ENCODE results near the gene PRR5L.

Gene PRR5L

GRCh38 chr11:36443661-36444060 is 147.6 kb downstream of the PRR5L start:
- Histone ChIP-seq H3K27ac (ENCODE audit: low read depth, low read length) (no peak overlapping the region), H3K4me3 (ENCODE audit: low read depth in 1 of 2, low read length in 2 of 2) (no peak overlapping the region), H3K36me3 (ENCODE audit: control insufficient read depth in 1 of 2, insufficient read depth in 2 of 2, low read length in 2 of 2) (peaks cover 14 to 16% of the 10 kb centered on the region in 2 donors)

GRCh38 chr11:36446135-36446534 is 150.0 kb downstream of the PRR5L start:
- Histone ChIP-seq H3K9ac (ENCODE audit: low read depth in 1 of 2, low read length in 2 of 2) (no peak overlapping the region), H3K27ac (ENCODE audit: low read depth, low read length) (no peak overlapping the region), H3K9me3 (ENCODE audit: control insufficient read depth in 1 of 2, low read length in 2 of 2) (no peaks in the 10 kb centered on the region), H3K4me3 (ENCODE audit: low read depth in 1 of 2, low read length in 2 of 2) (no peak overlapping the region), H3K36me3 (ENCODE audit: control insufficient read depth in 1 of 2, insufficient read depth in 2 of 2, low read length in 2 of 2) (peaks cover 18 to 21% of the 10 kb centered on the region in 2 donors), H3K4me1 (ENCODE audit: control insufficient read depth in 1 of 2, insufficient read depth in 2 of 2, low read length in 2 of 2) (peaks cover 14 to 17% of the 10 kb centered on the region in 2 donors), H3K27me3 (ENCODE audit: control insufficient read depth in 1 of 2, insufficient read depth in 2 of 2, low read length in 2 of 2) (no peaks in the 10 kb centered on the region)

More at GRCh38 chr11:36443661-36444060, 147.6 kb downstream of the PRR5L start:
- no peaks in the 10 kb centered on the region for H3K27me3 ChIP-seq (ENCODE audit: control insufficient read depth in 1 of 2, insufficient read depth in 2 of 2, low read length in 2 of 2)
- H3K9ac ChIP-seq (ENCODE audit: low read depth in 1 of 2, low read length in 2 of 2): no peak overlapping the region
- no peaks in the 10 kb centered on the region for H3K9me3 ChIP-seq (ENCODE audit: control insufficient read depth in 1 of 2, low read length in 2 of 2)
- H3K4me1 ChIP-seq (ENCODE audit: control insufficient read depth in 1 of 2, insufficient read depth in 2 of 2, low read length in 2 of 2): no peaks in the 10 kb centered on the region

DNA sequence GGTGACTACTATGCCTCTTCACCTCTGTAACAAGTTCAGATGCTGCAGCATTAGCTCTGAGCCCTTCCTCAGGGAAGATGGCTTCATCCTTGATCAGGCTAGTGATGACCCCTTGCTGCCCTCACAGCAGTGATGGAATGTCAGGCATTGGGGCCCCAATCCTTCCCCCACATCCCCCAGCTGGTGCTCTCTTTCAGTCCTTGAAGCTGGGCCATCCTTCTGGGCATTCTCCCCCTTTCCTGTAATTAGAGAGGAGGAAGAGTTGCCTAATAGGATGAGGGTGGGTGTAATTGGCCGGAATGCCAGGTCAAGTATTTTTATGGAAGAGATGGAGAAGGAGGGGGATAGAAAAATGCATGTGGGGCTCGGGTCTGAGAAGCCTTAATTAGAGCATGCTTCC is 151.4 kb downstream of the PRR5L start:
- Histone ChIP-seq H3K4me3 (ENCODE audit: low read depth in 1 of 2, low read length in 2 of 2) (no peak overlapping the region), H3K27ac (ENCODE audit: low read depth, low read length) (no peak overlapping the region), H3K36me3 (ENCODE audit: control insufficient read depth in 1 of 2, insufficient read depth in 2 of 2, low read length in 2 of 2) (peaks cover 24 to 26% of the 10 kb centered on the region in 2 donors), H3K9ac (ENCODE audit: low read depth in 1 of 2, low read length in 2 of 2) (no peak overlapping the region), H3K4me1 (ENCODE audit: control insufficient read depth in 1 of 2, insufficient read depth in 2 of 2, low read length in 2 of 2) (peaks cover 15 to 17% of the 10 kb centered on the region in 2 donors), H3K9me3 (ENCODE audit: control insufficient read depth in 1 of 2, low read length in 2 of 2) (no peaks in the 10 kb centered on the region), H3K27me3 (ENCODE audit: control insufficient read depth in 1 of 2, insufficient read depth in 2 of 2, low read length in 2 of 2) (no peaks in the 10 kb centered on the region)

DNA sequence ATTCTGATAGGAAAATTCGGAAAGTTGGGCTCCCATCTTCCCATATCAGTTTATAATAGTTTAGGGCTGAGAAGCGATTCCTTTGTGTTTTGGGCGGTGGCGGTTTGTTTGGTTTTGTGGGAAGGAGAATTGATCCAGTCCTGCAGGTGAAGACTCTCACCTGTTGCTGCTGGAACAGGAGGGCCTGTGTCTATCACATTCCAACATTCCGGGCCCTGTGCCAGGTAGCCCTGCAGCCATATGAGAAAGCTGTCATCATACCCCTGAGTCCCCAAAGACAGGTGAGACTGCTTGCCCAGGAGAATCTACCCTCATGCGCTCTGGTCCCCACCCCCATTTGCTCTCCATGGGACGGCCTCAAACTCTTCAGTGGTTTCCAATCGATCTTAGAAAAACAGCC is 151.9 kb downstream of the PRR5L start:
- H3K4me1 ChIP-seq (ENCODE audit: control insufficient read depth in 1 of 2, insufficient read depth in 2 of 2, low read length in 2 of 2): peaks cover 16 to 17% of the 10 kb centered on the region in 2 donors
- H3K36me3 ChIP-seq (ENCODE audit: control insufficient read depth in 1 of 2, insufficient read depth in 2 of 2, low read length in 2 of 2): peaks cover 24 to 26% of the 10 kb centered on the region in 2 donors
- no peaks in the 10 kb centered on the region for H3K9me3 ChIP-seq (ENCODE audit: control insufficient read depth in 1 of 2, low read length in 2 of 2)
- H3K27me3 ChIP-seq (ENCODE audit: control insufficient read depth in 1 of 2, insufficient read depth in 2 of 2, low read length in 2 of 2): no peaks in the 10 kb centered on the region
- H3K4me3 ChIP-seq (ENCODE audit: low read depth in 1 of 2, low read length in 2 of 2): no peak overlapping the region
- no peak overlapping the region for H3K27ac ChIP-seq (ENCODE audit: low read depth, low read length)
- no peak overlapping the region for H3K9ac ChIP-seq (ENCODE audit: low read depth in 1 of 2, low read length in 2 of 2)

DNA sequence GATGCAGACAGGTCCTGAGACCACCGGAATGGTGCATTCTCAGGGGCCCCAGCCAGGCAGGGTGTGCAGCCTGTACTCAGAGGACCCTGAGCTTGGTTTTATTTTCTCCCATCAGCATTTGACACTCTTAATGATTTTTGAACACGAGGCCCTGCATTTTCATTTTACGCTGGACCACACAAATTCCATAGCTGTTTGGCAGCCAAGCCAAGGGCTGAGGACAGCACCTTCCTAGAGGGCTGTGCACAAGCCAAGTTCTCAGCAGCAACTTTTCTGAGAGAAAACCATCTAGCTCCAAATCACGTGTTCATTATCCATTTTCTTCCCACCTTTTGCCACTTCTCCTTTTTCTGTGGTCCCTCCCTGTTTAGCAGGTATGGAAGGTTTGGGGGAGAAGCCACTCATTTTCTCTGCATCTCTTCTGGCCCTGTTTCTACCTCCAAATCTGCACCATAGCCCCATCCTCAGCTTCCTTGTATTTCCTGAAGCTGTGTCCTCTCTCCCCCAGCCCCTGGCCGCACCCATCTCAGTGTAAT is 153.5 kb downstream of the PRR5L start:
- peak overlapping the region in 1 of 2 donors; percentile 28 for H3K9ac ChIP-seq (ENCODE audit: low read depth in 1 of 2, low read length in 2 of 2)
- no peak overlapping the region for H3K27ac ChIP-seq (ENCODE audit: low read depth, low read length)
- peaks cover 17 to 19% of the 10 kb centered on the region in 2 donors for H3K4me1 ChIP-seq (ENCODE audit: control insufficient read depth in 1 of 2, insufficient read depth in 2 of 2, low read length in 2 of 2)
- peak overlapping the region; percentile 33 to 48 for H3K4me3 ChIP-seq (ENCODE audit: low read depth in 1 of 2, low read length in 2 of 2)
- no peaks in the 10 kb centered on the region for H3K27me3 ChIP-seq (ENCODE audit: control insufficient read depth in 1 of 2, insufficient read depth in 2 of 2, low read length in 2 of 2)
- peaks cover 29 to 33% of the 10 kb centered on the region in 2 donors for H3K36me3 ChIP-seq (ENCODE audit: control insufficient read depth in 1 of 2, insufficient read depth in 2 of 2, low read length in 2 of 2)
- no peaks in the 10 kb centered on the region for H3K9me3 ChIP-seq (ENCODE audit: control insufficient read depth in 1 of 2, low read length in 2 of 2)

DNA sequence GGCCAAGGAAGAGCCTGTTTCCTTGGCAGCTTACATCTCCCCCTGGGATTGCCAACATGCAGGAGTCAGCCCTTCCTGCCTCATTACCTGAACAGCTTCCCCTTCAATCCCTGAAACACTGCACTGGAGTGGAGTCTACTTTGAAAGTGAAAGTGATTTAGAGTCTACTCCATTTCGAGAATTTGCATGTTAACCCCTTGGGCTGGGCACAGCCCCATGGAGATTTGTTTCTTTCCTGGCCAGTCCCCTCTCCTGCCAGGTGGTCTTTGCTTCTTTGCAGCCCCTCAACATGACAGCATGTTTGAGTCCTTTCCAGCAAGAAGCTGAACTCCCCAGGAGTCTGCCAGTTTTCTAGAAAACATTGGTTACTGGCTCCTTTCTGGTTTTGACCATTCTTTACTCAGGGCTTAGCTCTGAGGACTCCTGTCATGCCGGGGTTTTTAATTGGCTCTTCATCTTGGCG is 154.1 kb downstream of the PRR5L start:
- peaks cover 31 to 33% of the 10 kb centered on the region in 2 donors for H3K36me3 ChIP-seq (ENCODE audit: control insufficient read depth in 1 of 2, insufficient read depth in 2 of 2, low read length in 2 of 2)
- no peaks in the 10 kb centered on the region for H3K9me3 ChIP-seq (ENCODE audit: control insufficient read depth in 1 of 2, low read length in 2 of 2)
- peaks cover 19 to 21% of the 10 kb centered on the region in 2 donors for H3K4me1 ChIP-seq (ENCODE audit: control insufficient read depth in 1 of 2, insufficient read depth in 2 of 2, low read length in 2 of 2)
- H3K27me3 ChIP-seq (ENCODE audit: control insufficient read depth in 1 of 2, insufficient read depth in 2 of 2, low read length in 2 of 2): no peaks in the 10 kb centered on the region
- H3K27ac ChIP-seq (ENCODE audit: low read depth, low read length): no peak overlapping the region
- H3K9ac ChIP-seq (ENCODE audit: low read depth in 1 of 2, low read length in 2 of 2): peak overlapping the region; percentile 15 to 28
- peak overlapping the region; percentile 33 to 48 for H3K4me3 ChIP-seq (ENCODE audit: low read depth in 1 of 2, low read length in 2 of 2)

GRCh38 chr11:36451045-36451444 is 155.0 kb downstream of the PRR5L start:
- no peaks in the 10 kb centered on the region for H3K9me3 ChIP-seq (ENCODE audit: control insufficient read depth in 1 of 2, low read length in 2 of 2)
- H3K4me1 ChIP-seq (ENCODE audit: control insufficient read depth in 1 of 2, insufficient read depth in 2 of 2, low read length in 2 of 2): peaks cover 21 to 22% of the 10 kb centered on the region in 2 donors
- no peak overlapping the region for H3K9ac ChIP-seq (ENCODE audit: low read depth in 1 of 2, low read length in 2 of 2)
- no peak overlapping the region for H3K4me3 ChIP-seq (ENCODE audit: low read depth in 1 of 2, low read length in 2 of 2)
- H3K27ac ChIP-seq (ENCODE audit: low read depth, low read length): no peak overlapping the region
- H3K36me3 ChIP-seq (ENCODE audit: control insufficient read depth in 1 of 2, insufficient read depth in 2 of 2, low read length in 2 of 2): peaks cover 31 to 35% of the 10 kb centered on the region in 2 donors
- no peaks in the 10 kb centered on the region for H3K27me3 ChIP-seq (ENCODE audit: control insufficient read depth in 1 of 2, insufficient read depth in 2 of 2, low read length in 2 of 2)

GRCh38 chr11:36451681-36452080 is 155.6 kb downstream of the PRR5L start:
- H3K9me3 ChIP-seq (ENCODE audit: control insufficient read depth in 1 of 2, low read length in 2 of 2): no peaks in the 10 kb centered on the region
- H3K27ac ChIP-seq (ENCODE audit: low read depth, low read length): no peak overlapping the region
- no peak overlapping the region for H3K4me3 ChIP-seq (ENCODE audit: low read depth in 1 of 2, low read length in 2 of 2)
- H3K4me1 ChIP-seq (ENCODE audit: control insufficient read depth in 1 of 2, insufficient read depth in 2 of 2, low read length in 2 of 2): peaks cover 23 to 26% of the 10 kb centered on the region in 2 donors
- no peak overlapping the region for H3K9ac ChIP-seq (ENCODE audit: low read depth in 1 of 2, low read length in 2 of 2)
- H3K36me3 ChIP-seq (ENCODE audit: control insufficient read depth in 1 of 2, insufficient read depth in 2 of 2, low read length in 2 of 2): peaks cover 26 to 34% of the 10 kb centered on the region in 2 donors
- H3K27me3 ChIP-seq (ENCODE audit: control insufficient read depth in 1 of 2, insufficient read depth in 2 of 2, low read length in 2 of 2): no peaks in the 10 kb centered on the region

DNA sequence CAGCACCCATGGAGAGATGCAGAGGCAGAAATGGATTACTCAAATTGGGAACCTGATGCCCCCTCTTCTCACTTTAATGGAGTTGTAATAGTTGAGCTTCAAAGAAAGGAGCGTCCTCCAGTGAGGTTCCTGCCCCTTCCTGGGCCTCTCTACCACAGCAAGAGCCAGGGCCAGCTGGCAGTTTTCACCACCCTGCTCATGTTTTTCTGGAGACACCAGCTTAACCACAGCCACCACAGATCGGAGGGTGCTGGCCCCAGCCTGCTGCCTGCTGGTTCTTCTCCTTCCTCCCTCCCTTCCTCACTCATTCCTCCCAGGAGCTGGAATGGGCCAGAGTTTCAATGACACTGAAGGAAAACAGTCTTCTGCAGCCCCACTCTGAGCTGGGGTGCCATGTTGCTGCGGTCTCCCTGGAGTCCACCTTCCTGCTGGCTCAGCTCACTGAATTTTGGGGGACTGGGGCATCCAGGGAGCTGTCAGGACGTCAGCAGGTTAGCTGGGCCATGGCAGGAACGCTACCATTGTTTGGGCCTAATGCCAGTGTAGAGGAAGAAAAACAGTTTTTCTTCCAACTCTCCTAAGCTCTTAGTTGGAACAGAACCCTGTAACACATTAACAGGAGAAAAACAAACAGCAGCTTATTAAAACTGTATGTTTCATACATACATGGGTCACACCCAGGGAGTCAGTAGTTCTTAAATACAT is 156.3 kb downstream of the PRR5L start:
- no peaks in the 10 kb centered on the region for H3K9me3 ChIP-seq (ENCODE audit: control insufficient read depth in 1 of 2, low read length in 2 of 2)
- no peak overlapping the region for H3K27ac ChIP-seq (ENCODE audit: low read depth, low read length)
- H3K9ac ChIP-seq (ENCODE audit: low read depth in 1 of 2, low read length in 2 of 2): no peak overlapping the region
- no peak overlapping the region for H3K4me3 ChIP-seq (ENCODE audit: low read depth in 1 of 2, low read length in 2 of 2)
- no peaks in the 10 kb centered on the region for H3K27me3 ChIP-seq (ENCODE audit: control insufficient read depth in 1 of 2, insufficient read depth in 2 of 2, low read length in 2 of 2)
- peaks cover 23 to 26% of the 10 kb centered on the region in 2 donors for H3K4me1 ChIP-seq (ENCODE audit: control insufficient read depth in 1 of 2, insufficient read depth in 2 of 2, low read length in 2 of 2)
- peaks cover 19 to 35% of the 10 kb centered on the region in 2 donors for H3K36me3 ChIP-seq (ENCODE audit: control insufficient read depth in 1 of 2, insufficient read depth in 2 of 2, low read length in 2 of 2)

- Histone ChIP-seq H3K4me3 (ENCODE audit: low read depth in 1 of 2, low read length in 2 of 2) (no peak overlapping the region), H3K36me3 (ENCODE audit: control insufficient read depth in 1 of 2, insufficient read depth in 2 of 2, low read length in 2 of 2) (peaks cover 15 to 34% of the 10 kb centered on the region in 2 donors), H3K9ac (ENCODE audit: low read depth in 1 of 2, low read length in 2 of 2) (no peak overlapping the region), H3K27ac (ENCODE audit: low read depth, low read length) (no peak overlapping the region), H3K27me3 (ENCODE audit: control insufficient read depth in 1 of 2, insufficient read depth in 2 of 2, low read length in 2 of 2) (no peaks in the 10 kb centered on the region), H3K4me1 (ENCODE audit: control insufficient read depth in 1 of 2, insufficient read depth in 2 of 2, low read length in 2 of 2) (peaks cover 23 to 26% of the 10 kb centered on the region in 2 donors), H3K9me3 (ENCODE audit: control insufficient read depth in 1 of 2, low read length in 2 of 2) (no peaks in the 10 kb centered on the region)
These were observed 156.9 kb downstream of the PRR5L start for GRCh38 chr11:36452961-36453360.
